Ectodermal cell (in vitro differentiated cells): ENCODE results near the gene USP5.

ENCODE experiments used
- H3K27ac ChIP-seq: 2 replicates; pipeline ENCODE4 v1.7.0; 2013; ENCODE audit warnings: mild to moderate bottlenecking, low read depth, low read length; ENCODE audit not compliant: insufficient read depth, poor library complexity, severe bottlenecking
- H3K27me3 ChIP-seq: 2 replicates; pipeline ENCODE4 v1.7.0; 2013; ENCODE audit warnings: mild to moderate bottlenecking, low read length; ENCODE audit not compliant: insufficient read depth, control insufficient read depth, poor library complexity, severe bottlenecking
- H3K36me3 ChIP-seq: one replicate; pipeline ENCODE4 v1.7.0; 2013; ENCODE audit warnings: low read length; ENCODE audit not compliant: control insufficient read depth, insufficient read depth
- H3K4me1 ChIP-seq: one replicate; pipeline ENCODE4 v1.7.0; 2013; ENCODE audit warnings: low read length; ENCODE audit not compliant: control insufficient read depth, insufficient read depth
- H3K4me3 ChIP-seq: 2 replicates; pipeline ENCODE4 v1.7.0; 2013; ENCODE audit warnings: low read depth, low read length, control low read depth; ENCODE audit not compliant: insufficient read depth
- H3K9me3 ChIP-seq: 2 replicates; pipeline ENCODE4 v1.7.0; 2013; ENCODE audit warnings: mild to moderate bottlenecking, low read length, moderate library complexity; ENCODE audit not compliant: control insufficient read depth
- WGBS, 2 experiments: methylation state at CpG; one replicate each; pipeline ENCODE4 v1.1.7; 2013; ENCODE audit warnings: missing lambda C conversion rate in 2 of 2; 5-methylcytosine and 5-hydroxymethylcytosine counted together

The USP5 gene

DNA sequence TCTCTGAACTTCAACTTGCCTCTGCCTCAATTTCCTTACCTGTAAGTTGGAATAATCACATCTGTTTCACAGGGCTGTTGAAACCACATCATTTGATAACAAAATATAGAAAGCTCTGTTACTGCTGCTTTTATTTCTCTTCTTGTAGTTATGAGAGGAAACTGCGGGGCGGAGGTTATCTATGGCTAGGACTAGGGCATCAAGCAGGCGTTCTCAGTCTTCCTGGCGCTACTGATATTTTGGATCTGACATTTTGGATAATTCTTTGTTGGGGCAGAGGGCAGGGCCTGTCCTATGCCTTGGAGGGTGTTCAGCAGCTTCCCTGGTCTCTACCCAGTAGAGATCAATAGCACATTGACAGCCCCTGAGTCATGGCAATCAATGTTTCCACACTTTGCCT, 19.8 kb upstream of the USP5 start:
- WGBS, 2 experiments: 93 to 98% methylated on average over 4 of the region's 4 CpGs
- Histone ChIP-seq H3K9me3 (no peaks in the 10 kb centered on the region), H3K27ac (no peak overlapping the region), H3K27me3 (no peaks in the 10 kb centered on the region), H3K36me3 (peaks cover 31% of the 10 kb centered on the region), H3K4me1 (peaks cover 13% of the 10 kb centered on the region), H3K4me3 (no peak overlapping the region)

DNA sequence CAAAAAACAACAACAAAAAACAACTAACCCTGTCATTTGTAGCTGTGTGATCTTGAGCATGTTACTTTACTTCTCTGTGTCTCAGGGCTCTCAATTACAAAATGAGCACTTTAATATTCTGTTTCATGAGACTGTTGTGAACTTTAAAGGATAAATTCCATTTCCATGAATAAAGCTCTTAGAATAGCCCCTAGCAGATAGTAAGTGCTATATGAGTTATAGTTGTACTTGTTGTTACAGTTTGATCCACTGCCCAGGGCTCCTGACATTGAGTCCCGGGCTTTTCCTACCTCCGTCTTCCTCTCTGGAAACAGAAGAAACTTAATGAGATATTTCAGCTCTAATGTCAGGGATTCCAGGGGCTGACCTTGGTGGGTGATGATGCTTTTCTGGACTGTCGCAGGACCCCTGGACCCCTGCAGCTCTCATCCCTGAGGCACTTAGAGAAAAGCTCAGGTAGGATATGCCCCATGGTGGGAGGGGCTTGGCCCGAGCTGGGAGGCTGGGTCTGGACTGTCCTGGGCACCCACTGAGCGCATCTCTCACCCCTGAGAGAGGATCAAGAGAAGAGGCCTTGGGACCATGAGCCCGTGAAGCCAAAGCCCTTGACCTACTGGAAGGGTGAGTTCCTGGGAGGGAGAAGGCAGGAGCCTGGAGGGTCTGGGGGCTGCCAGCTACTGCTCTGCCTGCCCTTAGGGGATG, 18.6 kb upstream of the USP5 start:
- H3K27ac ChIP-seq: no peak overlapping the region
- no peaks in the 10 kb centered on the region for H3K9me3 ChIP-seq
- H3K4me1 ChIP-seq: peaks cover 10% of the 10 kb centered on the region
- H3K4me3 ChIP-seq: no peak overlapping the region
- 94 to 97% methylated on average over 6 of the region's 6 CpGs for WGBS, 2 experiments
- peaks cover 40% of the 10 kb centered on the region for H3K36me3 ChIP-seq
- no peaks in the 10 kb centered on the region for H3K27me3 ChIP-seq

DNA sequence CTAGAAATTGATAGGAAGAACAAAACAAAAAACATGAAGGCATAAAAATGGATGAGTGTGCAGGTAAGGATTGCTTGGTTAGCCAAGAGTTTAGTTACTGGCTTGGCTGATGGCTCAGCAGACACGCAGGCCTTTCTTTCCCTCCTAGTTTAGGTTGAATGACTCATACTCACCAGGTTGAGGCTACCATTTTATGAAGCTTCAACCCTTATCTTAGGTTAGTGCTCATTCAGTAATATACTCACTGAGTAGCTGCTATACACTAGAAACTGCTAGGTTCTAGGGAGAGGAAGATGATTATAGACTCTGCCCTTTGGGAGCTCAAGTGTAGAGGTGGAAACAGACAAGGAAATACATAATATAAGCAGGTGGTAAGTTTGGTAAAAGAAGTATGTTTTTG, 17.7 kb upstream of the USP5 start:
- Histone ChIP-seq H3K27ac (no peak overlapping the region), H3K36me3 (peaks cover 40% of the 10 kb centered on the region), H3K4me3 (no peak overlapping the region), H3K27me3 (no peaks in the 10 kb centered on the region), H3K9me3 (no peaks in the 10 kb centered on the region), H3K4me1 (peaks cover 16% of the 10 kb centered on the region)
- 75 to 91% methylated on average over 1 of the region's 1 CpG for WGBS, 2 experiments

DNA sequence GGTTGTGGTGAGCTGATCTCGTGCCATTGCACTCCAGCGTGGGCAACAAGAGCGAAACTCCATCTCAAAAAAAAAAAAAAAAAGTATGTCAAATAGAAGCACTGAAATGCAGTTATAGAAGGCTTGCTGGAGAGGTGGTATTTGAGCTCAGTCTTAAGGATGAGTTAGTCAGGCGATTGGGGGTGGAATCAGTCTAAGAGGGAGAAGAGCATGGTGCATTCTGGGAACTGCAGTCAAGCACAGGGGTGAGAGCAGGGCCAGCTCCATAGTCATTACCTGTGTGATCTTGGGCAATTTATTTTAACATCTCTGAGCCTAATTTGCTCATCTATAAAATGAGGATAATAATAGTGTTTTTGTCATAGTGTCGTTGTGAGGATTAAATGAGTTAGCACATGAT, 17.1 kb upstream of the USP5 start:
- Histone ChIP-seq H3K4me3 (no peak overlapping the region), H3K36me3 (peaks cover 40% of the 10 kb centered on the region), H3K9me3 (no peaks in the 10 kb centered on the region), H3K27me3 (no peaks in the 10 kb centered on the region), H3K27ac (no peak overlapping the region), H3K4me1 (peaks cover 19% of the 10 kb centered on the region)
- WGBS, 2 experiments: 91 to 93% methylated on average over 5 of the region's 5 CpGs

DNA sequence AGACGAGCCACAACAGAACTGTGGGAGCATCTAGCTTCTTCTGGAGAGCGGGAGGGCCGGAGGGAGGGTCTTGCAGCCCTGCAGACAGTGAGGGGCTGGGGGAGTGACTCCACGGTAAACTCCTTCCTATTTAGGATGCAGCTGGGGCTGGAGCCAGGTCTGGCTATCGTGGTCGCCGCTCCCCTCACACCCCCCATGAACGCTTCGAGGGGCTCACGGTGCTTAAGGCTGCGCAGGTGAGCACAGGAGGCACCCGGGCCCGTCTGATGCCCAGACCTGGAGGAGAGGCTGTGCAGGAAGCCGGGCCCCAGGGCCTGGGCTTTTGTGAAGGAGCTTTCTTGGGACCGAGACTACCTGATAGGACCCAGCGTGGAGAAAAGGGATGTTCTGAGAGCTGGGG, 15.1 kb upstream of the USP5 start:
- Histone ChIP-seq H3K4me3 (no peak overlapping the region), H3K27me3 (no peaks in the 10 kb centered on the region), H3K4me1 (peaks cover 23% of the 10 kb centered on the region), H3K9me3 (no peaks in the 10 kb centered on the region), H3K27ac (no peak overlapping the region), H3K36me3 (peaks cover 26% of the 10 kb centered on the region)
- WGBS, 2 experiments: 86% methylated on average over 16 of the region's 16 CpGs

DNA sequence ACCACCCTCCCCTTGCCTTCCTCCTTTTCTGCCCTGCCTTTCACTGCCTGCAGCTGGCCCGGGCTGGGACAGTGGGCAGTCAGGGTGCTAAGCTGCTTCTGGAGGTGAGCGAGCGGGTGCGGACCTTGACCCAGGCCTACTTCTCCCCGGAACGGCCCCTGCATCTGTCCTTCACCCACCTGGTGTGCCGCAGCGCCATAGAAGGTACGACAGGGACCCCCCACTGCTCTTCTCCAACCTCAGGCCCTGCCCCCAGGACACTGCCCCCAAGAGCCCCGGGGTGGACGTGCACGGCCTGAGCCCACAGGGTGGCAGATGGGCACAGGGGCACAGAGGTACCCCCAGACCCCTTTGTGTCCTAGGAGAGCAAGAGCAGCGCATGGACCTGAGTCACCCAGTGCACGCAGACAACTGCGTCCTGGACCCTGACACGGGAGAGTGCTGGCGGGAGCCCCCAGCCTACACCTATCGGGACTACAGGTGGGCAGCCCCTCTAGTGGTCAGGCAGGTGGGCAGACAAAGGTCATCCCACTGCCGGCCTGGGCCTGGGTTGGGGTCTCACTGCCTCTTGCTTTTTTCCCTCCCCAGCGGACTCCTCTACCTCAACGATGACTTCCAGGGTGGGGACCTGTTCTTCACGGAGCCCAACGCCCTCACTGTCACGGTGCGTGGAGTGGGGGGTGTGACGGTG, 14.4 kb upstream of the USP5 start:
- Histone ChIP-seq H3K36me3 (peaks cover 24% of the 10 kb centered on the region), H3K9me3 (no peaks in the 10 kb centered on the region), H3K27ac (no peak overlapping the region), H3K27me3 (no peaks in the 10 kb centered on the region), H3K4me3 (no peak overlapping the region), H3K4me1 (peaks cover 23% of the 10 kb centered on the region)
- 93% methylated on average over 26 of the region's 26 CpGs for WGBS, 2 experiments

DNA sequence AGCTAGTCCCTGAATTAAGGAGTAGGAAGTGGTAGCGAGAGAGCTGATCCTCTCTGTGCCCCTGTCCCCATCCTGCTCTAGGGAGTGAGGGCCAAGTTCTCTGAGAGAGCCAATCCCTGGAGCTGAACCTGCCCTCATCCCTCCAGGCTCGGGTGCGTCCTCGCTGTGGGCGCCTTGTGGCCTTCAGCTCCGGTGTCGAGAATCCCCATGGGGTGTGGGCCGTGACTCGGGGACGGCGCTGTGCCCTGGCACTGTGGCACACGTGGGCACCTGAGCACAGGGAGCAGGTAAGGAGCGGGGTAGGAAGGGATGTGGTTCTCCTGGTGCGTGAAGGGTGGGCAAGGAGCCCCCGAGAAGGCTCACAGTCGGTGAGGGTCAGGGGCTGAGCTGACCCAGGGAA, 13.1 kb upstream of the USP5 start:
- no peaks in the 10 kb centered on the region for H3K27me3 ChIP-seq
- H3K9me3 ChIP-seq: no peaks in the 10 kb centered on the region
- H3K36me3 ChIP-seq: peaks cover 17% of the 10 kb centered on the region
- H3K4me1 ChIP-seq: peaks cover 23% of the 10 kb centered on the region
- no peak overlapping the region for H3K27ac ChIP-seq
- 94 to 96% methylated on average over 16 of the region's 16 CpGs for WGBS, 2 experiments
- H3K4me3 ChIP-seq: no peak overlapping the region

DNA sequence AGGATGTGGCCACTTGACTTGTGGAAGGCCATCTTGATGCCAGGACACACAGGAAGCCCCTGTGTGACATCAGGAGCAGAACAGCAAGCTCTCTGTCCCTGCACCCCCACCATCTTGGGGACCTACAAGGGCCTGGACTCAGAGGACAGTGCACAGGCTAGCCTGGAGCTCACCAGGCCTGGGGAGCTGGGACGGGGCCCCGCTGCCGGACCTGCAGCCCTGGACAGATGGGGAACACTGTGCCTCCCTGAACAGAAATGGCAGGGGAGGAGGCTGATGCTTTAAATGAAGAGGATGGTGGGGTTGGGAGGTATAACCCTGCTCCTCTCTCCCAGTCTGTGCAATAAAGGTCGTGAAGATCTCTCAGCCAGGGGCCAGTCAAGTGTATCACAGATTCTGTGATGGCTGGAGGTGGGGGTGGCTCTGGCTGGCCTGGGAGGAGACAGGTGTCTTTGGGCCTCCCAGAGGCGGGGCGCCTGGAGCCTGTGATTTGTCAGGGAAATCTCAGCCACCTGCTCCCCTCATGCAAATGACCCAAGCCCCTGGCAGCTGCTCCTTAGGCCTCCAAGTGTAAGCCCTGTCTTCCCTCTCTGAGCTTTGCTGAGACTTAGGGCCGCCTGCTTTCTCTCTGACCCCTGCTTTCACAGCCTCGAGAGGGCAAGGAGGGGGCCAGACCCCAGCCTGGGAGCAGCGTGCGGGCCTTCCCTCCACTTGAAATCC, 12.3 kb upstream of the USP5 start:
- no peak overlapping the region for H3K4me3 ChIP-seq
- H3K4me1 ChIP-seq: peaks cover 23% of the 10 kb centered on the region
- H3K27me3 ChIP-seq: no peaks in the 10 kb centered on the region
- peaks cover 17% of the 10 kb centered on the region for H3K36me3 ChIP-seq
- H3K9me3 ChIP-seq: no peaks in the 10 kb centered on the region
- WGBS, 2 experiments: 64 to 69% methylated on average over 10 of the region's 10 CpGs
- H3K27ac ChIP-seq: peak overlapping the region; percentile 92

DNA sequence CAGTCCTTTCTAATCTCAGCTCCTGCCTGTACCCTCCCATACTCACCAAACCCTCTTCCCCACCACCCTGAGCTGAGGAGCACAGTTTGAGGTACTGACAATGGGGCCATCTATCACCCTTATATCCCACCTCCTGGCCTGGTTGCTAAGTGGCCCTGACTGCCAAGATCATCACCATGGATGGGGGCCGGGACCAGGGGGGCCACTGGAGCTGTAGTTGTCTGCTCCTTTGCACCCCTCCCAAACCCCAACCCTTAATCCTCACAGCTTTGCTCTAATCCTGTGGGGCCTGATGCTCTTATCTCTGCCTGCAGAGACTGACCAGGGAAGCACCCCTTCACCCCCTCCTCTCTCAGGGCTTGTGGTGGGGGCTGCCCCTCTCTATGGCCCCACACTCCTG, 11.6 kb upstream of the USP5 start:
- 73 to 97% methylated on average over 1 of the region's 1 CpG for WGBS, 2 experiments
- Histone ChIP-seq H3K27me3 (no peaks in the 10 kb centered on the region), H3K4me3 (no peak overlapping the region), H3K9me3 (no peaks in the 10 kb centered on the region), H3K4me1 (peaks cover 23% of the 10 kb centered on the region), H3K36me3 (peaks cover 23% of the 10 kb centered on the region), H3K27ac (peak overlapping the region; percentile 92)

DNA sequence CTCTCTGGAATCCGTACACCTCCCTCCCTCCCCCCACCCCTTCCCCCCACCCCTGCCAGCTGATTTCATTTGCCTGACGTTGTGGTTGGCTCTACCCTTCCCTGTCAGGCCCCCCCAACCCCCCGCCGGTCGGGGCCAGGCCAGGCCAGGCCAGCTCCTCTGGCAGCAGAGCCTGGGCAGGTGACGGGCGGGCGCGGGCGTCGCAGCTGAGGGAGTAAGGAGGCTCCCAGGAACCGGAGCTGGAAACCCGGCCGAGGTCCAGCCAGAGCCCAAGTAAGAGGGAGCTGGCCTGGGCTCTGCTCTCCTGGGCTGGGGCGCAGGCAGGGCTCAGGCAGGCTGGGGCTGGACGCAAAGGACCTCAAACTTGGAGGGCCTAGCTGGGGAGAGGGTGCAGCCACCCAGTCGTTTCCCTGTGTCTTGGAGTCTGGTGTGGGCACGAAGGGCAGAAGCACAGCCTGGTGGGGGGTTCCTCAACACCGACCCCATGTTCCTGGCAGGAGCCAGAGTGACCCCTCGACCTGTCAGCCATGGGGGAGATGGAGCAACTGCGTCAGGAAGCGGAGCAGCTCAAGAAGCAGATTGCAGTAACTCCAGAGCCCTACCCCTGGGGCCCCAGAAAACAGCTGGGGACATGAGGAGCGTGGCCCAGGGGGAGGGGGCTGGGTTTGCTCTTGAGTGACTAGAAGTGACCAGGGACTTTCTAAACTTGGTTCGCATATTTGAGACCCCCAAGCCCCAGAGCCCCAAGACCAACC, 11.0 kb upstream of the USP5 start, which contains the start of gene GNB3:
Gene GNB3 (plus strand): TSS at position 165 of the 755 bp plus-strand sequence. CDS start 363 bp downstream, at position 528.
- Histone ChIP-seq H3K27ac (peak within 1 kb of the TSS; percentile 92), H3K4me3 (no peak within 1 kb of the TSS), H3K36me3 (peaks cover 29% of the 10 kb centered on the region), H3K27me3 (no peaks in the 10 kb centered on the region), H3K4me1 (peaks cover 23% of the 10 kb centered on the region), H3K9me3 (no peaks in the 10 kb centered on the region)
- 77 to 85% methylated on average over 22 to 24 of the region's 24 CpGs for WGBS, 2 experiments
